Medulla oblongata (tissue), 1 donor: Measurements from ENCODE around the gene TBRG4.

Source experiments
- DNase-seq: peaks from one replicate; pipeline ENCODE4 v3.0.0-alpha.2; 2015; ENCODE audit errors: extremely low spot score

The TBRG4 gene

GRCh38 chr7:45055016-45055415, 56.5 kb downstream of the TBRG4 start:
- DNase-seq, result no peak

DNA sequence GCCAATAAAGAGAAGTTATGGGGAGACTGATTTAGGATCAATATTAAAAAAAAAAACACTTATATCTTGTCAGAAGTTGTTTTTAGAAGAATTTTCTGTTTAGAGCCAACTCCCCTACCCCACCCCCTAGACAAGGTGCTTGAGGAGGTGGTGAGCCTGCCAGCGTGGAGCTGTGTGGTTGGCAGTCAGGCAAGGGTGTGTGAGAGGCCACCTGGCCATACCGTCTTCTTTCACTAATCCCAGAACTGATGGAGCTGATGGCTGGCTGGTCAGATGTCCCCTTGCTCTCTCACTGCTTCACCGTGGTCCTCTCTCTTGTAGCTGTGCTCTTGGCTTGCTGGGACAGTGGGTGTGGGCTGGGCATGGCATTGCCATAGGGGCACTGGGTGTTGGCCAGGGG, 57.1 kb downstream of the TBRG4 start:
- DNase-seq, result no peak

GRCh38 chr7:45053941-45054340, 57.6 kb downstream of the TBRG4 start:
- DNase-seq, result no peak

DNA sequence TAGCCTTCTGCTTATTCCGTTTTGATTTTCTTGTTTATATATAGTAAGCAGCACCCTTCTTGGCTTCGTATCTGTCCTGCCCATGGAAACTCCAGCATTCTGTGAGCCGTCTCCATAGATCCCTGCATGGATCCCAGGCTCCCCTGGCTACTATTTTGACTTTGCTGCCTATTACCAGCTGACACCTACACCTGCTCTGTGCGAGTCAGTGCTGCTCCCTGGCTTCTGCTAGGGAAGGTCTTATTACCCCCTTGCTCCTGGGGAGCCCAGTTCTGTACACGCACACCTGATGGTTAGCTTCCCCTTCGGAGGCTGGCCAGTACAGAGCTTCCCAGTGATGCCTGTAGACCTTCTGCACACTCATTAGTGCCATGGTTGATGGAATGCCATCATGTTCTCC, 58.1 kb downstream of the TBRG4 start:
- no peak for DNase-seq

GRCh38 chr7:45052011-45052410, 59.5 kb downstream of the TBRG4 start:
- DNase-seq, result no peak

GRCh38 chr7:45050198-45050597, 61.3 kb downstream of the TBRG4 start:
- no peak for DNase-seq
